NB4 (cell line): ENCODE measurements around the gene GOLGA2.

Experiments
- DNase-seq: peaks from one replicate; pipeline ENCODE4 v3.0.0; 2010; ENCODE audit warnings: low read depth
- H3K4me3 ChIP-seq: one replicate; pipeline ENCODE4 v1.5.1; 2011; ENCODE audit warnings: mild to moderate bottlenecking, low read depth, low read length, moderate library complexity
- MYC ChIP-seq: IDR thresholded peaks from 2 replicates; pipeline ENCODE4 v1.6.1; 2011; ENCODE audit warnings: low read depth, low read length
- POLR2A ChIP-seq: IDR thresholded peaks from 2 replicates; pipeline ENCODE4 v1.6.1; 2011; ENCODE audit warnings: mild to moderate bottlenecking; ENCODE audit not compliant: insufficient read length; ENCODE audit errors: extremely low read depth
- TF ChIP-seq, protein P1 (sequence below): IDR thresholded peaks from one replicate; pipeline ENCODE4 v1.5.1; 2012; ENCODE audit warnings: low read depth, low read length
- TF ChIP-seq, protein P2 (sequence below): IDR thresholded peaks from 2 replicates; pipeline ENCODE4 v1.6.1; 2011; ENCODE audit warnings: low read depth, low read length

The GOLGA2 gene

DNA sequence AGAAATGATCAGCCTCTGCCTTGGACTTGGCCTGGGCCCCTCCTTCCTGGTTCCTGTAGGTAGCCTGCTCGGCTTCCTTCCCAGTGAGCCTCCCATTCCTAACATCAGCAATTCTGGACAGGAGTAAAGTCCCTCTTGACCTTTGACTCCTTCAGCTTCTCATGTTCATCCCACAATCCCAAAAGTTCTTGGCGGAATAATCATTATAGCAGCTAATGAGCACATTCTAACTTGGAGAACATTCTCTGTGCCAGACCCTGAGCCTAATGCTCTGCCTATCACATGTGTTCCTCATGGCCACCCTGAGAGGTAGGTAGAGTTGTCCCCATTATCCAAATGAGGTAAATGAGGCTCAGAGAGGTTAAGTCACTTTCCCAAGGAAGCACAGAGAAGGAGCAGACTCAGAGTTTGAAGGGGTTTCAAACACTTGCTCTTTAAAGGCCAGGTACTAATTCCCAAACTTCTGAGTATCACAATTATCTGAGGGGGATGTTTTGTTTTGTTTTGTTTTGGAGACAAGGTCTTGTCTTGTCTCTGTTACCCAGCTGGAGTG is 21.5 kb upstream of the GOLGA2 start:
- DNase-seq, result no peak
- TF ChIP-seq, protein P1, sequence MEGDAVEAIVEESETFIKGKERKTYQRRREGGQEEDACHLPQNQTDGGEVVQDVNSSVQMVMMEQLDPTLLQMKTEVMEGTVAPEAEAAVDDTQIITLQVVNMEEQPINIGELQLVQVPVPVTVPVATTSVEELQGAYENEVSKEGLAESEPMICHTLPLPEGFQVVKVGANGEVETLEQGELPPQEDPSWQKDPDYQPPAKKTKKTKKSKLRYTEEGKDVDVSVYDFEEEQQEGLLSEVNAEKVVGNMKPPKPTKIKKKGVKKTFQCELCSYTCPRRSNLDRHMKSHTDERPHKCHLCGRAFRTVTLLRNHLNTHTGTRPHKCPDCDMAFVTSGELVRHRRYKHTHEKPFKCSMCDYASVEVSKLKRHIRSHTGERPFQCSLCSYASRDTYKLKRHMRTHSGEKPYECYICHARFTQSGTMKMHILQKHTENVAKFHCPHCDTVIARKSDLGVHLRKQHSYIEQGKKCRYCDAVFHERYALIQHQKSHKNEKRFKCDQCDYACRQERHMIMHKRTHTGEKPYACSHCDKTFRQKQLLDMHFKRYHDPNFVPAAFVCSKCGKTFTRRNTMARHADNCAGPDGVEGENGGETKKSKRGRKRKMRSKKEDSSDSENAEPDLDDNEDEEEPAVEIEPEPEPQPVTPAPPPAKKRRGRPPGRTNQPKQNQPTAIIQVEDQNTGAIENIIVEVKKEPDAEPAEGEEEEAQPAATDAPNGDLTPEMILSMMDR, result no peak
- TF ChIP-seq POLR2A (no peak), MYC (no peak)
- TF ChIP-seq, protein P2, sequence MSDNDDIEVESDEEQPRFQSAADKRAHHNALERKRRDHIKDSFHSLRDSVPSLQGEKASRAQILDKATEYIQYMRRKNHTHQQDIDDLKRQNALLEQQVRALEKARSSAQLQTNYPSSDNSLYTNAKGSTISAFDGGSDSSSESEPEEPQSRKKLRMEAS, result no peak
- no peak overlapping the region for H3K4me3 ChIP-seq

DNA sequence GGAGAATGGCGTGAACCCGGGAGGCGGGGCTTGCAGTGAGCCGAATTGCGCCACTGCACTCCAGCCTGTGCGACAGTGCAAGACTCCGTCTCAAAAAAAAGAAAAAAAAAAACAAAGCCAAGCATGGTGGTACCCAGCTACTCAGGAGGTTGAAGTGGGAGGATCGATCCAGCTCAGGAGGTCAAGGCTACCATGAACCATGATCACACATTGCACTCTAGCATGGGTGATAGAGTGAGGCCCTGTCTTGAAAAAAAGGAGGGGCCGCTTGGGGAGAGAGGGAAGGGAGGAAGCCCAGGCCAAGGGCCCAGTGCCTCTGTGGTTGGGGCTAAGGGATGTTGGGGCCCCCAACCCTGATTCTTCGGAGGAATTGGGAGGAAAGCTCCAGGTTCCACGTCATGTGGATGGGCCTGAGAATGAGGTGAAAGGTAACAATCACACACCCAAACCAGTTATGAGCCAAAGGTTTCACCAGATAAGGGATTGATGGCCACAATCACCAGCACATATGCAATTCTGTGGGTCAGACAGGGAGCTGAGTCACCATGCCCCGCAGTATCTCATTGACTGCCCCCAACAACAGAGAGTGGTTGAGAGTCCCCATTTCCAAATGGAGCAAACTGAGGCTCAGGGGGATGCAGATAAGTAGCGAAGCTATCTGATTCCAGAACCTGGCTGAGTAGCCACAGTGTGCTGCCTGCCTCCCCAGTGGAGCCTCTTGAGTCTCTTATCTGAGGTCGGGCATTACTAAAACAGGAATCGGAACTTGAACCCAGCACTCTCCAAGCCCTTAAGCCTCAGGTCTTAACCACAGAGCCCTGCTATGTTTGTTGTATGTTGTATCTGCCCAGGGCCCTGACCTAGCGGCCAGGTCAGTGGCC is 20.8 kb upstream of the GOLGA2 start:
- DNase-seq, result peak; percentile 13
- no peak overlapping the region for H3K4me3 ChIP-seq
- TF ChIP-seq, protein P2, result no peak

DNA sequence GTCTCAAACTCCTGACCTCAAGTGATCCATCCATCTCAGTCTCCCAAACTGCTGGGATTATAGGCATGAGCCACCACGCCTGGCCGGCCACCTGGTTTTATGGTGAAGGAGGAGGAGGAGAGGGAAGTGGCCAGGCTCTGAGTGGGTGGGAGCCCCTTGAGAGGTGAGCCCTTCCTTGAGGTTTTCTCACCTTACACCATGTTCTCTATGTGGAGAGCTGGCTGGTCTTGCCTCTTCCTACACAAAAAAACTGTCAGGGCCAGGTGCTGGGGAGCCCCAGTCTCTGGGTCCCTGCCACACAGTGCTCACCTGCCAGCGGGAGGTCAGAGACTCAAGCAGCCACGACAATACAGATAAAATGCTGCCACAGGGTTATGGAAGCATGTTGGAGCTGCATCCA is 18.3 kb upstream of the GOLGA2 start:
- no peak overlapping the region for H3K4me3 ChIP-seq
- no peak for DNase-seq
- no peak for TF ChIP-seq MYC
- TF ChIP-seq, protein P1, result no peak
- TF ChIP-seq, protein P2, result no peak
- TF ChIP-seq POLR2A, result no peak

DNA sequence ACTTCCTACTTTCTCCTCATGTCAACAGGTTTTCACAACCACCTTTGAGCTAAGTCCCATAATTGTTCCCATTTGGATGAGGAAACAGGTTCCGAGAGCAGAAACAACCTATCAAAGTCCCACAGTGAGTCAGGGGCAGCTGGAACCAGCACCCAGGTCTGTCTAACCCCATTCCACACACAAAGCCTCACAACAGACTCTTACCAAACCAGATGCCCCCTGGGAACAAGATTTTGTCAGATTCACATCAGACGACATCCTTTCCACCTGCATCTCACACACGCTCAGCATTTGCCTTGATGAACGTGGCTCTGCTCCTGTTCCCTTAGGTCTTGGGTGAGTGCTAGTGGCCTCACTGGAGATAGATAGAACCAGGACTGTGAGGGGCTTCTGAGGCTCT is 17.3 kb upstream of the GOLGA2 start:
- peak; percentile 32 for DNase-seq
- TF ChIP-seq POLR2A, result no peak
- TF ChIP-seq MYC, result no peak
- TF ChIP-seq, protein P1, result no peak
- TF ChIP-seq, protein P2, result no peak
- H3K4me3 ChIP-seq, result no peak overlapping the region

DNA sequence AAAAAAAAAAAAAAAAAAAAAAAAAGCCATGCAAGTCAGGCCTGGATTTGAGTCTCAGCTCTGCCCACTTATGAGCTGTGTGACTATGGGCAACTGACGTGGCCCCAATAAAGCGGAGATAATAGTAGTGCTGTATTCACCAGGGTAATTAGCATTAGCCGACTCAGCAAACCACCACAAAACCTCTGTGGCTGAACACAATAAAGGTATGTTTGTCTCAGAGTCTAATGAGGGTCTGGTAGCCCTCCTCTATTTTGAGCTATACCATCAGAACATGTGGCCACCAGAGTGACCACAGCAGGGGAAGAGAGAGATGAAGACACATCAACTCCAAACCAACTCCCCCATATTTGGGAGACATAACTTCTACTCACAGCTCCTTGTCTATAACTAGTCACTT is 16.2 kb upstream of the GOLGA2 start:
- TF ChIP-seq, protein P2, result no peak
- TF ChIP-seq MYC (no peak), POLR2A (no peak)
- TF ChIP-seq, protein P1, result no peak
- DNase-seq, result no peak
- no peak overlapping the region for H3K4me3 ChIP-seq
